ENCODE data around the gene CNOT6L.

CNOT6L gene

GRCh38 chr4:77795326-77795725 is 23.8 kb downstream of the CNOT6L start:
- no peaks in the 10 kb centered on the region for H3K9me2 ChIP-seq (replicated peaks; ENCODE audit: control insufficient read depth, low read length)
- no peaks in the 10 kb centered on the region for H3K4me1 ChIP-seq (ENCODE audit: control insufficient read depth, low read length)
- H3K79me2 ChIP-seq (ENCODE audit: control insufficient read depth, low read length) = peaks cover 98% of the 10 kb centered on the region
- H4K20me1 ChIP-seq (ENCODE audit: control insufficient read depth, insufficient read depth, low read depth, low read length) = peaks cover 9% of the 10 kb centered on the region
- no peaks in the 10 kb centered on the region for H3K27me3 ChIP-seq (ENCODE audit: control insufficient read depth, low read length)
- no peaks in the 10 kb centered on the region for H3F3A ChIP-seq (ENCODE audit: control insufficient read depth, insufficient read depth)
- peaks cover 10% of the 10 kb centered on the region; the same call in 1 of the 2 replicates for H3K9me3 ChIP-seq (ENCODE audit: control insufficient read depth, insufficient read depth, low read length)
- H3K27ac ChIP-seq (ENCODE audit: low read depth, low read length) = no peak overlapping the region
- H3K4me3 ChIP-seq (ENCODE audit: low read length) = no peak overlapping the region
- TF ChIP-seq CTCF (IDR thresholded peaks at IDR 0.05; ENCODE audit: low read depth, low read length, poor library complexity, severe bottlenecking) (no peak), EZH2phosphoT487 (IDR thresholded peaks at IDR 0.05; ENCODE audit: borderline replicate concordance, low read length) (no peak)
- peaks cover 22% of the 10 kb centered on the region for H3K36me3 ChIP-seq (ENCODE audit: control insufficient read depth, low read length)
- no peak overlapping the region for H3K4me2 ChIP-seq (ENCODE audit: low read length)

- H4K20me1 ChIP-seq (ENCODE audit: control insufficient read depth, insufficient read depth, low read depth, low read length) = peaks cover 19% of the 10 kb centered on the region
- no peak overlapping the region for H3K4me2 ChIP-seq (ENCODE audit: low read length)
Measured at GRCh38 chr4:77790146-77790545, 29.0 kb downstream of the CNOT6L start.

GRCh38 chr4:77788990-77789389 is 30.2 kb downstream of the CNOT6L start:
- Histone ChIP-seq H3K4me3 (ENCODE audit: low read length) (no peak overlapping the region), H3K27me3 (ENCODE audit: control insufficient read depth, low read length) (no peaks in the 10 kb centered on the region), H3K36me3 (ENCODE audit: control insufficient read depth, low read length) (no peaks in the 10 kb centered on the region; the same call in 1 of the 2 replicates), H3K9me2 (replicated peaks; ENCODE audit: control insufficient read depth, low read length) (no peaks in the 10 kb centered on the region), H3K79me2 (ENCODE audit: control insufficient read depth, low read length) (peaks cover 99% of the 10 kb centered on the region), H3K27ac (ENCODE audit: low read depth, low read length) (no peak overlapping the region), H4K20me1 (ENCODE audit: control insufficient read depth, insufficient read depth, low read depth, low read length) (peaks cover 19% of the 10 kb centered on the region), H3K4me2 (ENCODE audit: low read length) (no peak overlapping the region), H3F3A (ENCODE audit: control insufficient read depth, insufficient read depth) (no peaks in the 10 kb centered on the region), H3K9me3 (ENCODE audit: control insufficient read depth, insufficient read depth, low read length) (no peaks in the 10 kb centered on the region), H3K4me1 (ENCODE audit: control insufficient read depth, low read length) (no peaks in the 10 kb centered on the region)
- TF ChIP-seq EZH2phosphoT487 (IDR thresholded peaks at IDR 0.05; ENCODE audit: borderline replicate concordance, low read length) (no peak), CTCF (IDR thresholded peaks at IDR 0.05; ENCODE audit: low read depth, low read length, poor library complexity, severe bottlenecking) (no peak)

More at GRCh38 chr4:77790146-77790545, 29.0 kb downstream of the CNOT6L start:
- Histone ChIP-seq H3K79me2 (ENCODE audit: control insufficient read depth, low read length) (peaks cover 97% of the 10 kb centered on the region), H3K27ac (ENCODE audit: low read depth, low read length) (no peak overlapping the region), H3F3A (ENCODE audit: control insufficient read depth, insufficient read depth) (no peaks in the 10 kb centered on the region), H3K4me1 (ENCODE audit: control insufficient read depth, low read length) (no peaks in the 10 kb centered on the region), H3K4me3 (ENCODE audit: low read length) (no peak overlapping the region), H3K36me3 (ENCODE audit: control insufficient read depth, low read length) (no peaks in the 10 kb centered on the region; the same call in 1 of the 2 replicates), H3K9me2 (replicated peaks; ENCODE audit: control insufficient read depth, low read length) (no peaks in the 10 kb centered on the region), H3K27me3 (ENCODE audit: control insufficient read depth, low read length) (no peaks in the 10 kb centered on the region), H3K9me3 (ENCODE audit: control insufficient read depth, insufficient read depth, low read length) (no peaks in the 10 kb centered on the region)
- TF ChIP-seq EZH2phosphoT487 (IDR thresholded peaks at IDR 0.05; ENCODE audit: borderline replicate concordance, low read length) (no peak), CTCF (IDR thresholded peaks at IDR 0.05; ENCODE audit: low read depth, low read length, poor library complexity, severe bottlenecking) (no peak)

Measured in DOHH2 (cell line).